Neural progenitor cell (in vitro differentiated cells): ENCODE results near the gene GNAT1. TPM values are rescaled to one million over a fixed set of nuclear protein-coding genes. Genes with fewer than 3 reads are reported as not detected.

ENCODE experiments used
- DNase-seq: peaks from one replicate; pipeline ENCODE4 v3.0.0-alpha.2; 2016; ENCODE audit warnings: low spot score
- H2AFZ ChIP-seq: fragments of 200-600 bp; sonication (generic); replicated peaks from 2 replicates; pipeline ENCODE4 v1.6.1; 2016; ENCODE audit warnings: antibody characterized with exemption
- H3F3A ChIP-seq: fragments of 200-600 bp; sonication (generic); 2 replicates; pipeline ENCODE4 v1.6.1; 2016; ENCODE audit warnings: antibody characterized with exemption, low read depth
- H3K27ac ChIP-seq: fragments of 200-600 bp; sonication (generic); 2 replicates; pipeline ENCODE4 v1.5.1; 2016; ENCODE audit warnings: mild to moderate bottlenecking
- H3K27me3 ChIP-seq: fragments of 200-600 bp; sonication (generic); 2 replicates; pipeline ENCODE4 v1.6.1; 2016; ENCODE audit warnings: mild to moderate bottlenecking, moderate library complexity
- H3K36me3 ChIP-seq: fragments of 200-600 bp; sonication (generic); 2 replicates; pipeline ENCODE4 v1.5.1; 2016
- H3K4me1 ChIP-seq: fragments of 200-600 bp; sonication (generic); 2 replicates; pipeline ENCODE4 v1.6.1; 2016; ENCODE audit warnings: mixed run types
- H3K4me2 ChIP-seq: fragments of 200-600 bp; sonication (generic); 2 replicates; pipeline ENCODE4 v1.6.1; 2016
- H3K4me3 ChIP-seq: fragments of 200-600 bp; sonication (generic); 2 replicates; pipeline ENCODE4 v1.5.1; 2016
- H3K79me2 ChIP-seq: fragments of 200-600 bp; sonication (generic); 2 replicates; pipeline ENCODE4 v1.6.1; 2016; ENCODE audit warnings: low read depth
- H3K9ac ChIP-seq: fragments of 200-600 bp; sonication (generic); 2 replicates; pipeline ENCODE4 v1.6.1; 2016
- H3K9me3 ChIP-seq: fragments of 200-600 bp; sonication (generic); 2 replicates; pipeline ENCODE4 v1.5.1; 2016; ENCODE audit warnings: low read depth
- H4K20me1 ChIP-seq: fragments of 200-600 bp; sonication (generic); 2 replicates; pipeline ENCODE4 v1.6.1; 2016; ENCODE audit warnings: low read depth
- H3K27ac Mint-ChIP-seq: 3 replicates; pipeline ENCODE4 v1.8.0; 2021; ENCODE audit warnings: mixed read lengths
- H3K27me3 Mint-ChIP-seq: 2 replicates; pipeline ENCODE4 v1.8.0; 2022; ENCODE audit warnings: low read depth, mild to moderate bottlenecking, inconsistent platforms, moderate library complexity, mixed read lengths; ENCODE audit not compliant: insufficient read depth
- H3K36me3 Mint-ChIP-seq: 3 replicates; pipeline ENCODE4 v1.8.0; 2021; ENCODE audit warnings: mixed read lengths
- H3K4me1 Mint-ChIP-seq: 3 replicates; pipeline ENCODE4 v1.8.0; 2021; ENCODE audit warnings: mixed read lengths
- H3K4me3 Mint-ChIP-seq: 3 replicates; pipeline ENCODE4 v1.8.0; 2021; ENCODE audit warnings: mild to moderate bottlenecking, moderate library complexity, mixed read lengths
- H3K9me3 Mint-ChIP-seq: 3 replicates; pipeline ENCODE4 v1.8.0; 2020; ENCODE audit warnings: mixed read lengths
- EZH2 ChIP-seq: fragments of 200-600 bp; sonication (generic); IDR thresholded peaks from 2 replicates; pipeline ENCODE4 v1.6.1; 2017; ENCODE audit warnings: antibody characterized with exemption, mild to moderate bottlenecking, moderate library complexity
- EZH2phosphoT487 ChIP-seq: fragments of 200-600 bp; sonication (generic); IDR thresholded peaks from 2 replicates; pipeline ENCODE4 v1.6.1; 2017; ENCODE audit warnings: antibody characterized with exemption
- total RNA-seq: library from RNA; depleted of rRNA; stranded (reverse); fragments of >200 nt; gene quantifications from 2 replicates; pipeline ENCODE4 v1.2.3, GENCODE V29; 2015; ENCODE audit warnings: low replicate concordance
- TF ChIP-seq, protein P1 (sequence below): fragments of 200-600 bp; sonication (generic); IDR thresholded peaks from 2 replicates; pipeline ENCODE4 v1.5.1; 2017; ENCODE audit warnings: antibody characterized with exemption, mild to moderate bottlenecking

GNAT1 gene
- total RNA-seq, 1 donor from 2014 or later, result not detected

GRCh38 chr3:50167841-50168209 is 23.6 kb upstream of the GNAT1 start:
- peak overlapping the region; percentile 95 for H3K27ac Mint-ChIP-seq
- no peak for TF ChIP-seq EZH2phosphoT487
- TF ChIP-seq, protein P1, sequence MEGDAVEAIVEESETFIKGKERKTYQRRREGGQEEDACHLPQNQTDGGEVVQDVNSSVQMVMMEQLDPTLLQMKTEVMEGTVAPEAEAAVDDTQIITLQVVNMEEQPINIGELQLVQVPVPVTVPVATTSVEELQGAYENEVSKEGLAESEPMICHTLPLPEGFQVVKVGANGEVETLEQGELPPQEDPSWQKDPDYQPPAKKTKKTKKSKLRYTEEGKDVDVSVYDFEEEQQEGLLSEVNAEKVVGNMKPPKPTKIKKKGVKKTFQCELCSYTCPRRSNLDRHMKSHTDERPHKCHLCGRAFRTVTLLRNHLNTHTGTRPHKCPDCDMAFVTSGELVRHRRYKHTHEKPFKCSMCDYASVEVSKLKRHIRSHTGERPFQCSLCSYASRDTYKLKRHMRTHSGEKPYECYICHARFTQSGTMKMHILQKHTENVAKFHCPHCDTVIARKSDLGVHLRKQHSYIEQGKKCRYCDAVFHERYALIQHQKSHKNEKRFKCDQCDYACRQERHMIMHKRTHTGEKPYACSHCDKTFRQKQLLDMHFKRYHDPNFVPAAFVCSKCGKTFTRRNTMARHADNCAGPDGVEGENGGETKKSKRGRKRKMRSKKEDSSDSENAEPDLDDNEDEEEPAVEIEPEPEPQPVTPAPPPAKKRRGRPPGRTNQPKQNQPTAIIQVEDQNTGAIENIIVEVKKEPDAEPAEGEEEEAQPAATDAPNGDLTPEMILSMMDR, result no peak
- TF ChIP-seq EZH2, result no peak
- Histone ChIP-seq H3K27ac (peak overlapping the region; percentile 57), H3K4me3 (no peak overlapping the region), H3K27me3 (no peaks in the 10 kb centered on the region), H3K9ac (no peak overlapping the region), H3K4me2 (peak overlapping the region; percentile 66), H4K20me1 (peaks cover 97% of the 10 kb centered on the region), H3F3A (peaks cover 22% of the 10 kb centered on the region), H3K4me1 (peaks cover 64% of the 10 kb centered on the region), H3K79me2 (peaks cover 12% of the 10 kb centered on the region), H3K36me3 (no peaks in the 10 kb centered on the region), H3K9me3 (no peaks in the 10 kb centered on the region), H2AFZ (no peak overlapping the region)
- H3K9me3 Mint-ChIP-seq, result no peaks in the 10 kb centered on the region
- H3K36me3 Mint-ChIP-seq, result no peaks in the 10 kb centered on the region
- peaks cover 65% of the 10 kb centered on the region for H3K4me1 Mint-ChIP-seq
- DNase-seq, result no peak
- H3K4me3 Mint-ChIP-seq, result peak overlapping the region; percentile 67
- H3K27me3 Mint-ChIP-seq, result peaks cover 10% of the 10 kb centered on the region

- peak overlapping the region; percentile 66 for H3K4me2 ChIP-seq
- DNase-seq, result peak; percentile 72
- H3K4me3 Mint-ChIP-seq, result peak overlapping the region; percentile 67
- H4K20me1 ChIP-seq, result peaks cover 93% of the 10 kb centered on the region
- H3K27ac Mint-ChIP-seq, result peak overlapping the region; percentile 95
- H3K27me3 Mint-ChIP-seq, result peaks cover 8% of the 10 kb centered on the region
- TF ChIP-seq EZH2phosphoT487, result no peak
- TF ChIP-seq, protein P1, result no peak
- TF ChIP-seq EZH2, result no peak
- peaks cover 64% of the 10 kb centered on the region for H3K4me1 ChIP-seq
- no peaks in the 10 kb centered on the region for H3K9me3 Mint-ChIP-seq
- no peaks in the 10 kb centered on the region for H3K27me3 ChIP-seq
- H3K36me3 Mint-ChIP-seq, result no peaks in the 10 kb centered on the region
- H2AFZ ChIP-seq, result no peak overlapping the region
- H3K27ac ChIP-seq, result peak overlapping the region; percentile 57
- no peaks in the 10 kb centered on the region for H3K36me3 ChIP-seq
- no peak overlapping the region for H3K9ac ChIP-seq
- no peaks in the 10 kb centered on the region for H3K9me3 ChIP-seq
- peaks cover 64% of the 10 kb centered on the region for H3K4me1 Mint-ChIP-seq
- H3F3A ChIP-seq, result peaks cover 22% of the 10 kb centered on the region
- peak overlapping the region; percentile 6 for H3K4me3 ChIP-seq
- H3K79me2 ChIP-seq, result peaks cover 12% of the 10 kb centered on the region
Measured at GRCh38 chr3:50168388-50168787, 23.0 kb upstream of the GNAT1 start.

- DNase-seq, result peak; percentile 84
- H3K4me3 Mint-ChIP-seq, result peak overlapping the region; percentile 62
- H3K4me2 ChIP-seq, result peak overlapping the region; percentile 66
Measured at GRCh38 chr3:50168791-50169190, 22.6 kb upstream of the GNAT1 start.

More at GRCh38 chr3:50168791-50169190, 22.6 kb upstream of the GNAT1 start:
- Histone ChIP-seq H3K4me1 (peaks cover 64% of the 10 kb centered on the region), H3K9ac (no peak overlapping the region), H4K20me1 (peaks cover 89% of the 10 kb centered on the region), H3K27ac (peak overlapping the region; percentile 57), H3K4me3 (peak overlapping the region; percentile 6), H3F3A (peaks cover 22% of the 10 kb centered on the region), H3K36me3 (no peaks in the 10 kb centered on the region), H2AFZ (no peak overlapping the region), H3K9me3 (no peaks in the 10 kb centered on the region), H3K79me2 (peaks cover 12% of the 10 kb centered on the region), H3K27me3 (no peaks in the 10 kb centered on the region)
- TF ChIP-seq EZH2phosphoT487 (no peak), EZH2 (no peak)
- TF ChIP-seq, protein P1, result no peak
- Mint-ChIP-seq H3K27ac (peak overlapping the region; percentile 95), H3K9me3 (no peaks in the 10 kb centered on the region), H3K4me1 (peaks cover 66% of the 10 kb centered on the region), H3K36me3 (no peaks in the 10 kb centered on the region), H3K27me3 (peaks cover 8% of the 10 kb centered on the region)
